Activated T-helper 17 cell treated with anti-CD3 and anti-CD28 coated beads, Interleukin-2, amount 50 U/mL, for 72 hours (primary cell): Measurements from ENCODE around the gene MYOD1. TPM values are rescaled to one million over a fixed set of nuclear protein-coding genes. Genes with fewer than 3 reads are reported as not detected.

Experiments used
- ATAC-seq: fragments of 150-1000 bp; cut with Tn5 transposase; replicated peaks from 2 replicates; pipeline ENCODE4 v1.10.0; 2021; ENCODE audit warnings: mild to moderate bottlenecking, moderate library complexity
- H3K27ac Mint-ChIP-seq: one replicate; pipeline ENCODE4 v1.8.0; 2022; ENCODE audit warnings: mixed read lengths
- H3K27me3 Mint-ChIP-seq: one replicate; pipeline ENCODE4 v1.8.0; 2022; ENCODE audit warnings: mixed read lengths
- H3K36me3 Mint-ChIP-seq: one replicate; pipeline ENCODE4 v1.8.0; 2022; ENCODE audit warnings: low read depth, mild to moderate bottlenecking, mixed read lengths
- H3K4me1 Mint-ChIP-seq: one replicate; pipeline ENCODE4 v1.8.0; 2022; ENCODE audit warnings: mixed read lengths
- H3K4me3 Mint-ChIP-seq: one replicate; pipeline ENCODE4 v1.8.0; 2022; ENCODE audit warnings: mild to moderate bottlenecking, mixed read lengths
- H3K9me3 Mint-ChIP-seq: one replicate; pipeline ENCODE4 v1.8.0; 2022; ENCODE audit warnings: mixed read lengths
- total RNA-seq, 2 donors: library from RNA; stranded (reverse); gene quantifications; one replicate each; pipeline ENCODE4 v1.2.3, GENCODE V29; 2022

The MYOD1 gene
- total RNA-seq, 2 donors from 2014 or later = not detected

DNA sequence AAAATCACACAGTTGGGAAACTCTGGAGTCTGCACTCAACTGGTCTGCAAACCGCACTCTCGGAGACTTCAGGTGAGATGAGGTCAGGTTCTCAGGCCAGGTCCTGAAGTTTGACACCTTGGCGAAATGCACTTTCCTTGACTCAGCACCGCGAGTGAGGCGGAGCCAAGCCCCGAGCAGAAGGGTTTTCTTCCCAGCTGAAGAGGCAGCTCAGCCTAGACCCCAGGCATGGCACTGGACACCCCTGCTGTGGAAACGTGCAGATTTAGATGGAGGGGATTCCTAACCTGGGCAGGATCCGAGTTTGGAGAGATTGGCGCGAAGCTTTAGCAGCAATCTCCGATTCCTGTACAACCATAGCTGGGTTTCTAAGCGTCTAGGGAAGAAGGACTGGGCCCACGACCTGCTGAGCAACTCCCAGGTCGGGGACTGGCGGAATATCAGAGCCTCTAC is 835 bp upstream of the MYOD1 start:
- no peak overlapping the region for H3K27ac Mint-ChIP-seq
- H3K9me3 Mint-ChIP-seq = no peaks in the 10 kb centered on the region
- no peaks in the 10 kb centered on the region for H3K36me3 Mint-ChIP-seq
- H3K4me3 Mint-ChIP-seq = no peak overlapping the region
- ATAC-seq = no peak
- no peaks in the 10 kb centered on the region for H3K4me1 Mint-ChIP-seq
- H3K27me3 Mint-ChIP-seq = peaks cover 25% of the 10 kb centered on the region

DNA sequence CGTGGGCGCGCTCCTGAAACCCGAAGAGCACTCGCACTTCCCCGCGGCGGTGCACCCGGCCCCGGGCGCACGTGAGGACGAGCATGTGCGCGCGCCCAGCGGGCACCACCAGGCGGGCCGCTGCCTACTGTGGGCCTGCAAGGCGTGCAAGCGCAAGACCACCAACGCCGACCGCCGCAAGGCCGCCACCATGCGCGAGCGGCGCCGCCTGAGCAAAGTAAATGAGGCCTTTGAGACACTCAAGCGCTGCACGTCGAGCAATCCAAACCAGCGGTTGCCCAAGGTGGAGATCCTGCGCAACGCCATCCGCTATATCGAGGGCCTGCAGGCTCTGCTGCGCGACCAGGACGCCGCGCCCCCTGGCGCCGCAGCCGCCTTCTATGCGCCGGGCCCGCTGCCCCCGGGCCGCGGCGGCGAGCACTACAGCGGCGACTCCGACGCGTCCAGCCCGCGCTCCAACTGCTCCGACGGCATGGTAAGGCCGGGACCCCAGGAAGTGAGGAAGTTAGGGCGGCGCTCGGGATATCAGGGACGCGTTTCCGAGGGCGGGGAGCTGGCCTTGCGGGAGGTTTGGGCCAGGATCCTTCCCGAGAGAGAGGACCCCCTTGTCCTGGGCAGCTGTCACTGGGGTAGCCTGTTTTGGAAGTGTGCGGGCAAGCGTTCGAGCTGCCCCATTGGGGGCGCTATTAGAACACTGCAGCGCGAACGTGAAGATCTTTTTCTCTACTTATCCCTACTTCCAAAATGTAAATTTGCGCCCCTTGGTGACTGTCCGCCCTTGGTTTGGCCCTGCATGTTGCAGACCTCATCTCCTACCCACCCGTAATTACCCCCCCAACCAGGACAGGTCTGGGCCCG is 796 bp downstream of the MYOD1 start:
- Mint-ChIP-seq H3K36me3 (no peaks in the 10 kb centered on the region), H3K27ac (no peak overlapping the region), H3K4me1 (no peaks in the 10 kb centered on the region), H3K4me3 (no peak overlapping the region), H3K9me3 (no peaks in the 10 kb centered on the region), H3K27me3 (peaks cover 27% of the 10 kb centered on the region)
- no peak for ATAC-seq

DNA sequence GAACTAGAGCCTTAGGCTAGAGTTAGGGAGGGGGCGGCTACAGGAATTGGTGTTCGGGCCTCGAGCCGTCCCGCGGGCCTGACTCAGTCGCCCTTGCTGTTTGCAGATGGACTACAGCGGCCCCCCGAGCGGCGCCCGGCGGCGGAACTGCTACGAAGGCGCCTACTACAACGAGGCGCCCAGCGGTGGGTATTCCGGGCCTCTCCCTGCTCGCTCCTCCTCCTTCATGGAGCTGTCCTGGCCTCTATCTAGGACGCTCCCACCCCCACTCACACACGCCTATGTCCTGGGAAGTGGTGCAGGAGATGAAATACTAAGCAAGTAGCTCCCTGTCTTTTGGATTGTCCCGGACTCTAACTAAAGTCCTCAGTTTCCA is 1.4 kb downstream of the MYOD1 start:
- no peak overlapping the region for H3K27ac Mint-ChIP-seq
- H3K4me1 Mint-ChIP-seq = no peaks in the 10 kb centered on the region
- H3K9me3 Mint-ChIP-seq = no peaks in the 10 kb centered on the region
- peaks cover 27% of the 10 kb centered on the region for H3K27me3 Mint-ChIP-seq
- H3K36me3 Mint-ChIP-seq = no peaks in the 10 kb centered on the region
- no peak overlapping the region for H3K4me3 Mint-ChIP-seq
- ATAC-seq = no peak

GRCh38 chr11:17721242-17721999 is 2.0 kb downstream of the MYOD1 start:
- Mint-ChIP-seq H3K27me3 (peaks cover 28% of the 10 kb centered on the region), H3K4me1 (no peaks in the 10 kb centered on the region), H3K4me3 (no peak overlapping the region), H3K27ac (no peak overlapping the region), H3K9me3 (no peaks in the 10 kb centered on the region), H3K36me3 (no peaks in the 10 kb centered on the region)
- ATAC-seq = no peak

DNA sequence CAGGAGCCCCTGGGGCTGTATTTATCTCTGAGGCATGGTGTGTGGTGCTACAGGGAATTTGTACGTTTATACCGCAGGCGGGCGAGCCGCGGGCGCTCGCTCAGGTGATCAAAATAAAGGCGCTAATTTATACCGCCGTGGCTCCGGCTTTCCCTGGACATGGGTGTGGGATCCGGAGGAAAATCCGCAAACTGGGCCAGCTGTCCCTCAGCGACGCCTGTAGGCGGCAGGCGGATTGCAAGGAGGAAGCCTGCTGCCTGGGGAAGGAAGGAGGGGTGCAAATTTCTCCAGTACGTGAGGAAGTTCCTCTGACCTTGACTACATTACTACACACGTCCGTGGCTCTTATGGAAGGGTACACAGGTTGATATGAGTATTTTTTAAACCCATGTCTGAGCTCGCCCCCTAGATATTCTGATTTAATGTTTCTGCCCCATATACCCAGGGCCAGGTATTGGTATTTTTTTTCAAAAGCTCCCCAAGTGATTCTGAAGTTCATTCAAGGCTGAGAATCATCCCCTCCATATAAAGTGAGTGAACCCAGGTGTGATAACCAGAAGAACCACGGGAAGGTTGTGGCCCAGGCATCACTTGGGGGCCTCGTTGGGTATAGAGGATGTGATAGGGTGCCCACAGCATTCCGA is 2.8 kb downstream of the MYOD1 start:
- Mint-ChIP-seq H3K4me3 (no peak overlapping the region), H3K9me3 (no peaks in the 10 kb centered on the region), H3K4me1 (no peaks in the 10 kb centered on the region), H3K36me3 (no peaks in the 10 kb centered on the region), H3K27ac (no peak overlapping the region), H3K27me3 (peaks cover 31% of the 10 kb centered on the region)
- ATAC-seq = no peak

- H3K9me3 Mint-ChIP-seq = no peaks in the 10 kb centered on the region
- no peak overlapping the region for H3K4me3 Mint-ChIP-seq
- no peaks in the 10 kb centered on the region for H3K4me1 Mint-ChIP-seq
- ATAC-seq = no peak
- peaks cover 39% of the 10 kb centered on the region for H3K27me3 Mint-ChIP-seq
- H3K27ac Mint-ChIP-seq = no peak overlapping the region
- H3K36me3 Mint-ChIP-seq = no peaks in the 10 kb centered on the region
Observed at GRCh38 chr11:17724020-17724908, 4.9 kb downstream of the MYOD1 start.

DNA sequence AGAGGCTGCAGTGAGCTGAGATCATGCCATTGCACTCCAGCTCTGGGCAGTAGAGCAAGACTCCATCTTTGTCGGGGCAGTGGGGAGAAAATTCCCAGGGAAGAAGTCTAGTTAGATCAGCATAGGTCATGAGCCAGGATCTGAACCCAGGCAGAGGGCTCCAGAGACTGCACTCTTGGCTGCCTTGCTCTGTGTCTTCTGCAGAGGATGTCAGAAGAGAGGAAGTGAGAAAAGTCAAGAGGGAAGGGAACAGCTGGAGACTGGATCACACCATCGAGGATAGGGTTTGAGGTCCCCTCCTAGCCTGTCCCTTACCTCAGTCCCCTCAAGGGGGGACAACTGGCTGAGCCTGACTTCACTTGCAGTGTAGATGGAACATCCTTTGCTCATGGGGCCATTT is 5.8 kb downstream of the MYOD1 start:
- ATAC-seq = no peak
- Mint-ChIP-seq H3K4me1 (no peaks in the 10 kb centered on the region), H3K4me3 (no peak overlapping the region), H3K27ac (no peak overlapping the region), H3K27me3 (peaks cover 44% of the 10 kb centered on the region), H3K9me3 (no peaks in the 10 kb centered on the region), H3K36me3 (no peaks in the 10 kb centered on the region)

DNA sequence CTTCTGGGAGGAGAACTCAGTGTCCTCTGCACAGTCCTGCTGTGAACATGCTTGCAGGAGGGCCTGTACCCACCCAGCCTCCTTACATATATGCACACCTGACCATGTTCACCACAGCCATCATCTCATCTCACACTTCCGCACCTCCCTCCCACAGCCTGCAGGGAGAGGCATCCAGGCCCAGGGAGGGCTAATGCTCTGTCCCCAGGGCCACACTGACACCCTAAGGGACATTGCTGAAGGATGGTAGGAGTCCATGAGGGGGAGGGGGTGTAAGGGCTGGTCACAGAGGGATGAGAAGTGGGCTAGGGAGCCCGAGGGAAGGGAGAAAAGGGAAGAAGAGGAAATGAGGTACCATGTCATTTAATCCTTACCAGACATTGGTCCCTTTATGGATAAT is 10.8 kb downstream of the MYOD1 start:
- peaks cover 46% of the 10 kb centered on the region for H3K27me3 Mint-ChIP-seq

GRCh38 chr11:17730608-17731462 is 11.5 kb downstream of the MYOD1 start:
- no peaks in the 10 kb centered on the region for H3K9me3 Mint-ChIP-seq
- H3K4me3 Mint-ChIP-seq = no peak overlapping the region
- no peaks in the 10 kb centered on the region for H3K36me3 Mint-ChIP-seq
- peak; percentile 89 for ATAC-seq
- H3K27me3 Mint-ChIP-seq = peaks cover 46% of the 10 kb centered on the region
- peaks cover 5% of the 10 kb centered on the region for H3K4me1 Mint-ChIP-seq
- H3K27ac Mint-ChIP-seq = no peak overlapping the region

More for the DNA sequence above, 10.8 kb downstream of the MYOD1 start:
- Mint-ChIP-seq H3K9me3 (no peaks in the 10 kb centered on the region), H3K36me3 (no peaks in the 10 kb centered on the region), H3K4me1 (peaks cover 5% of the 10 kb centered on the region), H3K4me3 (no peak overlapping the region), H3K27ac (no peak overlapping the region)
- ATAC-seq = no peak

GRCh38 chr11:17733261-17733660 is 13.9 kb downstream of the MYOD1 start:
- Mint-ChIP-seq H3K4me3 (no peak overlapping the region), H3K27me3 (peaks cover 46% of the 10 kb centered on the region), H3K36me3 (no peaks in the 10 kb centered on the region), H3K9me3 (no peaks in the 10 kb centered on the region), H3K4me1 (peaks cover 5% of the 10 kb centered on the region), H3K27ac (no peak overlapping the region)
- no peak for ATAC-seq

DNA sequence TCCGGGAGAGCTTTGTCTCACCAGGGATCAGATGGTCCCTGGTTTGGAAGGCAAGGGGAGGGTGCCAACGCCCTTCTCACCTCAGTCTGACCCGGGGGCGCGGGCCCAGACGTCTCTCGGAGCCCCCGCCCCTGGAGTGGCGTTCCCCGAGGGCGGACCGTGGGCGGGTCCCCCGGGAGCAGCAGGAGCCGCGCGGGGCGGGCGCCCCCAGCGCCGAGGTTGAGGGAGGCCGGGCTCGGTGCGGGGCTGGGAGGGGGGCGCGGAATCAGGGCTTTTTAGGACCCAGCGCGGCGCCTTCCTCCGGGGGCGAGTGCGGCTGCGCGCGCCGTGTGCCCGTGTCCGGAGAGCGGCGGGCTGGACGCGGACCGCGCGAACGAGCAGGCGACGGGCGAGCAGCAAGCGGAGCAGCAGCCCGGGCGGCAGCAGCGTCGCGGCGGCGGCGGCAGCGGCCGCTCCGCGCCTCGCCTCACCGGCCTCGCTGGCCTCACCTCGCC is 15.1 kb downstream of the MYOD1 start, which contains the start of gene KCNC1:
Gene KCNC1 (plus strand): TSS at position 364 of the 494 bp plus-strand sequence. CDS start 1,222 bp downstream, outside the sequence.
- peaks cover 5% of the 10 kb centered on the region for H3K4me1 Mint-ChIP-seq
- H3K4me3 Mint-ChIP-seq = peak within 1 kb of the TSS; percentile 45
- no peaks in the 10 kb centered on the region for H3K36me3 Mint-ChIP-seq
- no peak within 1 kb of the TSS for H3K27ac Mint-ChIP-seq
- ATAC-seq = no peak
- H3K9me3 Mint-ChIP-seq = no peaks in the 10 kb centered on the region
- peaks cover 37% of the 10 kb centered on the region for H3K27me3 Mint-ChIP-seq

DNA sequence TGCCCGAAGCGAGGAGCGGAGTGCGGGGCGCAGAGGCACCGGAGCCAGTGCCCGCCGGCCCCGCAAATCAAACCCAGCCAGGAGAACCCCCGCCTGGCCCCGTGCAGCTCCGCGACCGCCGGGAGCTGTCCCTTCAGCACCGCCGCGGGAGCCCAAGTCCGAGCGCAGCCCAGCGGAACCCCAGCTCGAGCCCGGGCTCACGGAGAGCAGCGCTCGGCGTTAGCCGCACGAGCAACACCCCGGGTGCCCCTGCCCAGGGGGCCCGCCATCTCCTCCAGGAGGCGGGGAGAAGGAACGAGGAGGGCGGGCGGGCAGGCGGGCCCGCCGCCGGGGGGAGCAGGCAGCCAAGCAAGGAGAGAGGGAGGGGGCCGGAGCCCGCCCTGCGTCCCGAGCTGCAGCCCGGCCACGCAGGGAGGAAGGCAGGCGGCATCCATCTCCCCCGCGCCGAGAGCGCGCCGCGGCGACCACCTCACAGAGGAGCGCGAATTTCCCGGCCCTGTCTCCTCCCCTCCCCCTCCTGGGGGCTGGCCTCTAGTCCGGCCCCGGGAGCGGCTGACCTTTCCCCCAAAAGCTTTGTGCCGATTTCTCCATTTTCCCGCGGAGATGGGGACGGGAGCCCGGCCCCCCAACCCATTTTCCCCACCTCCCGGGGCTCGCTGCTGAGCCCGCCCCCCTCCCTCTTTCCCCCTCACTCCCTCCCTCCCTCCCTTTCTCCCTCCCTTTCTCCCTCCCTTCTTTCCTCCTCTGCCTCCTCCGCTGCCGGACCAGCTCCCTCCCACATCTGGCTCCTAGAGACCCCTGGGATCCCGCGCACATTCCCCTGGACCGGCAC is 15.8 kb downstream of the MYOD1 start:
- Mint-ChIP-seq H3K9me3 (no peaks in the 10 kb centered on the region), H3K4me1 (peaks cover 5% of the 10 kb centered on the region), H3K27ac (no peak overlapping the region), H3K36me3 (no peaks in the 10 kb centered on the region), H3K4me3 (no peak overlapping the region), H3K27me3 (peaks cover 33% of the 10 kb centered on the region)
- ATAC-seq = no peak
